ENCODE data around the gene CREB3L4.

Gene CREB3L4

GRCh38 chr1:153939476-153939875 lies 28.2 kb upstream of the CREB3L4 start:
- Histone ChIP-seq H4K20me1 (ENCODE audit: control insufficient read depth, insufficient read depth, low read depth, low read length) (no peaks in the 10 kb centered on the region), H3K27me3 (ENCODE audit: control insufficient read depth, low read length) (no peaks in the 10 kb centered on the region), H3K79me2 (ENCODE audit: control insufficient read depth, low read length) (peaks cover 21% of the 10 kb centered on the region), H3K4me2 (ENCODE audit: low read length) (no peak overlapping the region), H3K4me3 (ENCODE audit: low read length) (no peak overlapping the region), H3K4me1 (ENCODE audit: control insufficient read depth, low read length) (peaks cover 9% of the 10 kb centered on the region), H3K9me2 (replicated peaks; ENCODE audit: control insufficient read depth, low read length) (no peaks in the 10 kb centered on the region), H3K9me3 (ENCODE audit: control insufficient read depth, insufficient read depth, low read length) (no peaks in the 10 kb centered on the region), H3F3A (ENCODE audit: control insufficient read depth, insufficient read depth) (no peaks in the 10 kb centered on the region), H3K27ac (ENCODE audit: low read depth, low read length) (no peak overlapping the region), H3K36me3 (ENCODE audit: control insufficient read depth, low read length) (peaks cover 90% of the 10 kb centered on the region)
- TF ChIP-seq CTCF (IDR thresholded peaks at IDR 0.05; ENCODE audit: low read depth, low read length, poor library complexity, severe bottlenecking) (no peak), EZH2phosphoT487 (IDR thresholded peaks at IDR 0.05; ENCODE audit: borderline replicate concordance, low read length) (no peak)

DNA sequence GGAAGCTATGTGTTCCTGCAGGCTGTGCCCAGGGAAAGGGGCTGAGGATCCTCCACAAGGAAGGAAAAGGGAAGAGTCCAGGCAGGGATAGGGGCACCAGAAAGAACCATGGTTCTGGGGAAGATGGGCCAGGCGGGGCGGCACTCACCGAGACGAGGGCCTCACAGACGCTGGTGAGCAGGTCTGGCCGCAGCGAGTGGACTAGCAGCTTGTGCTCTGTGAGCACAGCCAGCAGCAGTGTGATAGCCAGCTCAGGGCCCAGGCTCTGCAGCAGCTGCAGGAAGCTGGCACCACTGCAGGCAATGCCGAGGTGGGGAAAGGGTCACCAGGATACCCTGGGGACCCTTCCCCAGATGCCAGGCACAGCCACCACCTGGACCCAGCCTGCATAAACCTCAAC lies 26.9 kb upstream of the CREB3L4 start:
- Histone ChIP-seq H4K20me1 (ENCODE audit: control insufficient read depth, insufficient read depth, low read depth, low read length) (no peaks in the 10 kb centered on the region), H3K4me1 (ENCODE audit: control insufficient read depth, low read length) (peaks cover 14% of the 10 kb centered on the region), H3K27ac (ENCODE audit: low read depth, low read length) (no peak overlapping the region), H3F3A (ENCODE audit: control insufficient read depth, insufficient read depth) (no peaks in the 10 kb centered on the region), H3K4me2 (ENCODE audit: low read length) (no peak overlapping the region), H3K36me3 (ENCODE audit: control insufficient read depth, low read length) (peaks cover 90% of the 10 kb centered on the region), H3K27me3 (ENCODE audit: control insufficient read depth, low read length) (no peaks in the 10 kb centered on the region), H3K4me3 (ENCODE audit: low read length) (no peak overlapping the region), H3K79me2 (ENCODE audit: control insufficient read depth, low read length) (peaks cover 34% of the 10 kb centered on the region), H3K9me3 (ENCODE audit: control insufficient read depth, insufficient read depth, low read length) (no peaks in the 10 kb centered on the region), H3K9me2 (replicated peaks; ENCODE audit: control insufficient read depth, low read length) (no peaks in the 10 kb centered on the region)
- TF ChIP-seq EZH2phosphoT487 (IDR thresholded peaks at IDR 0.05; ENCODE audit: borderline replicate concordance, low read length) (no peak), CTCF (IDR thresholded peaks at IDR 0.05; ENCODE audit: low read depth, low read length, poor library complexity, severe bottlenecking) (no peak)

DNA sequence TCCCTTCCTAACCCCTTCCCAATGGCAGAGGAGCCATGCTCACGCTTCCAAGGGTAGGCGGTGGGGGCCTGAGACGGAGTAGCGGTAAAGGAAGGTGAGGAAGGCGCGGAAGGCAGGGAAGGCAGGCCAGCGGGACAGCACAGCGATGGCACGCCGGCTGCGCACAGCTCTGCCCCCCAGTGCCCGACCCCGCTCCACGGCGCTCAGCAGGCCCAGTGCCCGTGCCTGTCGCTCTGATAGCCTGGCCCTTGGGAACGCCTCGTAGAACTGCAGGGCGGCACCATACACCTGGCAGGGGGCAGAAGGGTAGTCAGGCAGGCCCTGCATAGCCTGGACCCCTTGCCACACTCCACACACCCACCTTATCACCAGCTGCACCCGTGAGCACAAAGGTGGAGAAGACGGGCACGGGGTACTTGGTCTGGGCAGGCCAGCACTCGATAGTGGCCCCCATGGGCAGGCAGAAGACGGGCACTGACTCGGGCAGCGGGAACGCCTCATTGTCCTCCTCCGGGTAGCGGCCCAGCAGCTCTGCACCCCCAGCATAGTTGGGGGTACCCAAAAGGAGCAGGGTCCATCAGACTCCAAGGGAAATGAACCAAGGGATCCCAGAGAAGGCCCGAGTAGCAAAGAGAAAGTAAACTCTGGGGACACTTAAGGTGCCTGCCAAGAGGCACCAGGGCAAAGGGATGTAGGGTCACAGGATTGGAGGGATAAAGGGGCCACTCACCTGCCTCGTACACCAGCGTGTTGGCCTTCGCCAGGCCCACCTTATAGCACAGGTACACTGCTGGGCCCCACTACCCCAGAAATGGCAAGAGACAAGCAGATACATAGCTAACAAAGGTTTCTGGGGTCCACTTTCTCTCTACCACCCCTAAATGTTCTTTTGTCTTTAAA lies 25.6 kb upstream of the CREB3L4 start:
- Histone ChIP-seq H3K9me2 (replicated peaks; ENCODE audit: control insufficient read depth, low read length) (no peaks in the 10 kb centered on the region), H3K36me3 (ENCODE audit: control insufficient read depth, low read length) (peaks cover 82% of the 10 kb centered on the region), H4K20me1 (ENCODE audit: control insufficient read depth, insufficient read depth, low read depth, low read length) (no peaks in the 10 kb centered on the region), H3K4me3 (ENCODE audit: low read length) (no peak overlapping the region), H3K27ac (ENCODE audit: low read depth, low read length) (no peak overlapping the region), H3K4me1 (ENCODE audit: control insufficient read depth, low read length) (peaks cover 20% of the 10 kb centered on the region), H3K9me3 (ENCODE audit: control insufficient read depth, insufficient read depth, low read length) (no peaks in the 10 kb centered on the region), H3K4me2 (ENCODE audit: low read length) (no peak overlapping the region), H3K79me2 (ENCODE audit: control insufficient read depth, low read length) (peaks cover 34% of the 10 kb centered on the region), H3K27me3 (ENCODE audit: control insufficient read depth, low read length) (no peaks in the 10 kb centered on the region), H3F3A (ENCODE audit: control insufficient read depth, insufficient read depth) (peaks cover 4% of the 10 kb centered on the region)
- no peak for TF ChIP-seq EZH2phosphoT487 (IDR thresholded peaks at IDR 0.05; ENCODE audit: borderline replicate concordance, low read length)
- no peak for TF ChIP-seq CTCF (IDR thresholded peaks at IDR 0.05; ENCODE audit: low read depth, low read length, poor library complexity, severe bottlenecking)
